Epithelial cell of proximal tubule (primary cell): Measurements from ENCODE around the gene MAFG. TPM values are rescaled to one million over a fixed set of nuclear protein-coding genes. Genes with fewer than 3 reads are reported as not detected.

Experiments
- DNase-seq: peaks from one replicate; pipeline ENCODE4 v3.0.0-alpha.2; 2011; ENCODE audit warnings: low read depth
- H3K4me3 ChIP-seq: 2 replicates; pipeline ENCODE4 v1.5.1; 2011; ENCODE audit warnings: low read depth, mild to moderate bottlenecking, low read length
- CTCF ChIP-seq: conservative IDR thresholded peaks from 2 replicates; pipeline ENCODE4 v1.5.1; 2012; ENCODE audit warnings: low read depth, mild to moderate bottlenecking, low read length
- total RNA-seq: library from RNA; depleted of rRNA; stranded (reverse); fragments of >200 nt; gene quantifications from 2 replicates; pipeline ENCODE4 v1.2.3, GENCODE V29; 2015

The MAFG gene
- total RNA-seq, 1 donor from 2014 or later = 18.5 TPM

GRCh38 chr17:81930142-81931125 is 2.9 kb upstream of the MAFG start:
- no peak for TF ChIP-seq CTCF
- DNase-seq = no peak

GRCh38 chr17:81929253-81930141 is 2.0 kb upstream of the MAFG start:
- no peak for DNase-seq
- no peak for TF ChIP-seq CTCF
- H3K4me3 ChIP-seq = no peak overlapping the region

More at GRCh38 chr17:81930142-81931125, 2.9 kb upstream of the MAFG start:
- no peak overlapping the region for H3K4me3 ChIP-seq

GRCh38 chr17:81928544-81929252 is 1.2 kb upstream of the MAFG start:
- TF ChIP-seq CTCF = no peak
- no peak for DNase-seq
- peak overlapping the region; percentile 65 for H3K4me3 ChIP-seq

GRCh38 chr17:81927152-81927652 is 333 bp downstream of the MAFG start:
- H3K4me3 ChIP-seq = peak overlapping the region; percentile 71
- no peak for DNase-seq
- TF ChIP-seq CTCF = no peak

GRCh38 chr17:81926451-81927151 is 934 bp downstream of the MAFG start:
- DNase-seq = no peak
- H3K4me3 ChIP-seq = peak overlapping the region; percentile 71
- no peak for TF ChIP-seq CTCF
